ENCODE data around the gene CDH23.

CDH23 gene

GRCh38 chr10:71473671-71474599 lies 77.2 kb downstream of the CDH23 start:
- H3K4me3 Mint-ChIP-seq: no peak overlapping the region
- H3K9me3 Mint-ChIP-seq: no peaks in the 10 kb centered on the region
- H3K27ac Mint-ChIP-seq: no peak overlapping the region
- DNase-seq: no peak
- no peaks in the 10 kb centered on the region for H3K4me1 Mint-ChIP-seq (ENCODE audit: low read depth)
- peaks cover 10% of the 10 kb centered on the region for H3K27me3 Mint-ChIP-seq
- H3K36me3 Mint-ChIP-seq (ENCODE audit: low read depth): no peaks in the 10 kb centered on the region

GRCh38 chr10:71474702-71475242 lies 78.1 kb downstream of the CDH23 start:
- Mint-ChIP-seq H3K27ac (no peak overlapping the region), H3K4me3 (no peak overlapping the region), H3K4me1 (ENCODE audit: low read depth) (no peaks in the 10 kb centered on the region), H3K9me3 (no peaks in the 10 kb centered on the region), H3K36me3 (ENCODE audit: low read depth) (no peaks in the 10 kb centered on the region), H3K27me3 (peaks cover 12% of the 10 kb centered on the region)
- no peak for DNase-seq

DNA sequence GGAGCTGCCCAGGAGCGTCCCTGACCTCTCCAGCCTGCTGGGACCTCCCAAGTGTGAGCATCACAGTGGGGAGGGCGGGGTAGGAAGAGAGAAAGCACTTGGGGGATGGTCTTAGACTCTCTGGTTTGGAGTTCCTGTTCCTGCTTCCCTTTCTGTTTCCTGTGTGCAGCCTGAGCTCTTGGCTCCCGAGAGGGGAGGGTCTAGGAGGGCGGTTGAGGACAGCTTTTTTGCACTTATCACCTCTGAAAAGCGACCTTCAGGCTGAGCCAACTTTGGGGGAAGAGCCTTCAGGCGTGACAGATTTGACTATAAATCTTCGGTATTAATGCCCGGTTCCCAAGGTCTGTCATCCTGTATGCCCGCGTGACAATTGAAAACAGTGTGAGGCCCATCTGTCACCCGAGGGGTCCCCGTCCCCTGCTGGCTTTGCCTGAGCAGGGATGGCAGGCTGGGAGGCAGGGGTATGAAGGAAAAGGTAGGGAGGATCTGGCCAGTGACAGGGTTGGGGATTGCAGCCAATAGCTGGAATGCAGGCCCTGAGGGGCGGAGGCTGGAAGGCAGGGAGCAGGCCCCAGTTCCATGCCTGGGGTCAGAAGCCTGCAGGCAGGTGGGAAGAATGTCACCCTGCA lies 78.6 kb downstream of the CDH23 start:
- H3K9me3 Mint-ChIP-seq: no peaks in the 10 kb centered on the region
- H3K36me3 Mint-ChIP-seq (ENCODE audit: low read depth): no peaks in the 10 kb centered on the region
- no peak for DNase-seq
- no peak overlapping the region for H3K4me3 Mint-ChIP-seq
- H3K4me1 Mint-ChIP-seq (ENCODE audit: low read depth): no peaks in the 10 kb centered on the region
- H3K27ac Mint-ChIP-seq: no peak overlapping the region
- H3K27me3 Mint-ChIP-seq: peaks cover 12% of the 10 kb centered on the region

DNA sequence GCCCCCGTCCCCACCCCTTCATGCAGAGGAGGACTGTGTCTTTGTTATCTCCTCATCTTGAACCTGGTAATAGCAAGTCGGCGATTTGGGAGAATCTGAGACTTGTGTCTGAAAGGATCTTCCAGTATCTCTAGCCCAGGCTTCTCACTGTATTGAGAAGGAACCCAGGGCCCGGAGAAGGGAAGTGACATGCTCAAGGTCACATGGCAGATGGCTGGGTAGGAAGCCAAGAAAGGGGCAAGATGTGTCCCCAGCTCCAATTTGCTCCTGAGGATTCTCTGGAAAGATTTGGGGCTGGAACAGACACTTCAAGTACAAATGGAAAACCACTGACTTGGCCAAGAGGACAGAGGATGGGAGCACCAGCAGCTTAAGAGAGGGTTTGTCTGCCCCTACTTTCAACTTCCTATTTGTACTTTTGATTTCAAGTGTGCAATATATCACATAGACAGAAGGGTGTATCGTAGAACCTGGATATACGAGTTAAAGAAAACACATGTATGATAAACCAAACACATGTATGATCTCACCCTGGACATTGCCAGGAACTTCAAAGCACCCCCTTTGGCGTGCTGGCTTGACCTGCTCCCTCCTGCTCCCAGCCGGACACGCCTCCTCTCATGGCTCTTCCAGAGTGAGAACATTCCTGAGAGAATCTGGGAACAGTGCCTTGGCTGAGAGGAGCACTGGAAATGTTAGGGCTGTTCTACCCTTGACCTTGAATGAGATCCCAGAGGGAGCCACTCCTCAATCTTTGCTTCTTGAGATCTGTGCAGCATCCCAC lies 79.7 kb downstream of the CDH23 start:
- Mint-ChIP-seq H3K9me3 (no peaks in the 10 kb centered on the region), H3K27ac (no peak overlapping the region), H3K27me3 (peaks cover 12% of the 10 kb centered on the region), H3K4me1 (ENCODE audit: low read depth) (no peaks in the 10 kb centered on the region), H3K4me3 (no peak overlapping the region), H3K36me3 (ENCODE audit: low read depth) (no peaks in the 10 kb centered on the region)
- DNase-seq: no peak

- no peaks in the 10 kb centered on the region for H3K36me3 Mint-ChIP-seq (ENCODE audit: low read depth)
- H3K4me3 Mint-ChIP-seq: no peak overlapping the region
- no peaks in the 10 kb centered on the region for H3K4me1 Mint-ChIP-seq (ENCODE audit: low read depth)
- no peak overlapping the region for H3K27ac Mint-ChIP-seq
- DNase-seq: no peak
- H3K27me3 Mint-ChIP-seq: peaks cover 15% of the 10 kb centered on the region
- no peaks in the 10 kb centered on the region for H3K9me3 Mint-ChIP-seq
Observed at GRCh38 chr10:71478173-71478572, 81.5 kb downstream of the CDH23 start.

DNA sequence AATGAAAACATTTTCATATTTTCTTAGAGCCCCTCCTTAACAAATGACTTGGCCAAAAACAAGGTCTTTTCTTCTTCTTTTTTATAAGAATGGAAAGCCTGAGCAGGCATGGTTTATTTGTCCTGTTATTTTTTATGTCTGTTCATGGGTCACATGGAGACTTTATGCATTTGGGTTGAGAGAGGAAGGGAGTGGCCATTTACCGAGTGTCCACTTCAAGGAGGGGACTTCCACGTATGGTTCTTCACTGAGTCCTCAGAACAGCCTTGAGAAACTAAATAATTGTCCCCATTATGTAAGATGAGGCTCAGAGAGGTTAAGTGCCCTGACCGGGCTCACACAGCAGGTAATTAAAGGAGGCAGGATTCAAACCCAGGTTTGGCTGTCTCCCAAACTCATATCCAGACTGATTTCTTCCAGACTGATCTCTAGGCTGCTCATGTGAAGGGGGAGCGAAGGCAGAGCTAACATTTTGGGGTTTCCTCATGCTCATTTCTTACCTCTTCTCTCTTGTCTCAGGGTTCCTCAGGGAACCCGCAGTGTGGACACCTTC lies 82.2 kb downstream of the CDH23 start:
- no peak for DNase-seq
- H3K9me3 Mint-ChIP-seq: no peaks in the 10 kb centered on the region
- H3K27me3 Mint-ChIP-seq: peaks cover 15% of the 10 kb centered on the region
- H3K27ac Mint-ChIP-seq: no peak overlapping the region
- no peaks in the 10 kb centered on the region for H3K36me3 Mint-ChIP-seq (ENCODE audit: low read depth)
- H3K4me3 Mint-ChIP-seq: no peak overlapping the region
- H3K4me1 Mint-ChIP-seq (ENCODE audit: low read depth): no peaks in the 10 kb centered on the region

GRCh38 chr10:71479831-71480230 lies 83.1 kb downstream of the CDH23 start:
- no peaks in the 10 kb centered on the region for H3K9me3 Mint-ChIP-seq

DNA sequence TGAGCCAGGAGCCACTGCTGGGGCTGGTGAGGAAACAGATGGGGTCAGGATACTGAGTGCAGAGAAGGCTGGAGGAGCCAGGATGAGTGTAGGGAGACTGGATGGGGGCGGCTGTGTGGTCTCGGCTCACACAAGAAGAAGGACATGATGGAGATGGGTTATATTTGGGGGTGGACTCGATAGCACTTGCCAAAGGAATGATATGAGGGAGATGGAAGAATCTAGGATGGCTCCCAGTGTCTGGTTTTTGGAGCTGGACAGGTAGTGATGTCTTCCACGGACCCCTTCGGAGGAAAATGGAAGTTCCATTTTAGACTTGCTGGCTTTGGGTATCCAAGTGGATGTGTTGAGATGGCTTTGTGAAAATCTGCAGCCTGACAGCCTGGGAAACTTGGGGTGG lies 83.9 kb downstream of the CDH23 start:
- H3K27ac Mint-ChIP-seq: no peak overlapping the region
- H3K36me3 Mint-ChIP-seq (ENCODE audit: low read depth): no peaks in the 10 kb centered on the region
- no peaks in the 10 kb centered on the region for H3K9me3 Mint-ChIP-seq
- H3K4me3 Mint-ChIP-seq: no peak overlapping the region
- no peaks in the 10 kb centered on the region for H3K4me1 Mint-ChIP-seq (ENCODE audit: low read depth)
- no peak for DNase-seq
- peaks cover 11% of the 10 kb centered on the region for H3K27me3 Mint-ChIP-seq

More at GRCh38 chr10:71479831-71480230, 83.1 kb downstream of the CDH23 start:
- no peak overlapping the region for H3K27ac Mint-ChIP-seq
- H3K4me3 Mint-ChIP-seq: no peak overlapping the region
- H3K36me3 Mint-ChIP-seq (ENCODE audit: low read depth): no peaks in the 10 kb centered on the region
- DNase-seq: no peak
- H3K27me3 Mint-ChIP-seq: peaks cover 11% of the 10 kb centered on the region
- H3K4me1 Mint-ChIP-seq (ENCODE audit: low read depth): no peaks in the 10 kb centered on the region

DNA sequence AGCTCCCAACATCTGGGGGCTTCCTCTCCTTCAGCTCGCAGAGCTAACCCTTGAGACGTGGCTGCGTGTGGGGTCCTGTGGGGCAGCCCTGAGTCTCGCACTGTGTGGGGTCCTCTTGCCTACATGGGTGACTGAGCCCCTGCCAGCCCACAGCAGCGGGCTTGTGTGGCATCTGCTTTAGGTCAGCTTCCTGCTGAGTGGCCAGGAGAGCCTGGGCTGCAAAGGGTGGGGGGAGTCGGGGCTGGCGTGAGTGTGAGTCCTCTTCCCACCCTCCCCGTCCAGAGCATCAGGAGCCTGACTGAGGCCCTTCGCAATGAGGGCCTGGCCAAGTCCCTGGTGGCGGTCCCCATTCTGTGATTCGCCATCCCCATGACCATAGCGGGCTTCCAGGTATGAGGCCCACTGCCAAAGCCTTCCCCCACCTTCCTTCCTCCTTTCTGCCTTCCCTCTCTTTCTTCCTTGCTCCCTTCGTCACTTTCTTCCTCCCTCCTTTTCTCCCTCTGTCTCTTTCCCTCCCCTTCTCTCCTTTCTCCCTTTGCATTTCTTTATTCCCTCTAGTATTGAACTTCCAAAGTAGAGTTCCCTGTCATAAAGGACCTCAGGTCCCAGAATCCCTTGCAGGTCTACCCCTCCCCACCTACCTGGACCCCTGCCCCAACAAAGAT lies 85.2 kb downstream of the CDH23 start:
- Mint-ChIP-seq H3K9me3 (no peaks in the 10 kb centered on the region), H3K4me1 (ENCODE audit: low read depth) (no peaks in the 10 kb centered on the region), H3K4me3 (no peak overlapping the region), H3K27ac (no peak overlapping the region), H3K36me3 (ENCODE audit: low read depth) (no peaks in the 10 kb centered on the region), H3K27me3 (peaks cover 11% of the 10 kb centered on the region)
- no peak for DNase-seq

DNA sequence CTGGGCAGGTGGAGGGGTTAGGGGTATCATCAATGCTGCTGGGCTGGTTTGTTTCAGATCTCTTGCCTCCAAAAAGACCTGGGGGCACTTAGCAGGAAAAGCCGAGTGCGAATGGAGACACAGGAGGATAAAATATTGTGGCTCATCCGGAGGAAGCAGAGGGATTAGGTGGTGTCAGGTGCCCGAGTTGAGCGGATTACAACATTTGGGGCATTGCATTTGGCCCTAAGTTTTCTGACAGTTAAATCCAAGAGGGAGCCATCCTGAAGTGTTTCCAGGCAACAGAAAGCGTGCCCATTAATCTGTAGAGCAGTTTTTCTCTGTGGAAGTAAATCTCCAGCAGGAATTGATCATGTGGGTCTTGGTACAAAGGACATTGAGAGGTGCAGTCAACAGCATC lies 85.9 kb downstream of the CDH23 start:
- no peak overlapping the region for H3K4me3 Mint-ChIP-seq
- no peaks in the 10 kb centered on the region for H3K4me1 Mint-ChIP-seq (ENCODE audit: low read depth)
- no peaks in the 10 kb centered on the region for H3K36me3 Mint-ChIP-seq (ENCODE audit: low read depth)
- H3K27me3 Mint-ChIP-seq: peaks cover 8% of the 10 kb centered on the region
- no peaks in the 10 kb centered on the region for H3K9me3 Mint-ChIP-seq
- H3K27ac Mint-ChIP-seq: no peak overlapping the region
- DNase-seq: no peak

- Mint-ChIP-seq H3K27ac (no peak overlapping the region), H3K36me3 (ENCODE audit: low read depth) (no peaks in the 10 kb centered on the region), H3K27me3 (peaks cover 7% of the 10 kb centered on the region), H3K9me3 (no peaks in the 10 kb centered on the region), H3K4me3 (no peak overlapping the region), H3K4me1 (ENCODE audit: low read depth) (no peaks in the 10 kb centered on the region)
- DNase-seq: no peak
Observed at GRCh38 chr10:71483135-71483534, 86.4 kb downstream of the CDH23 start.

DNA sequence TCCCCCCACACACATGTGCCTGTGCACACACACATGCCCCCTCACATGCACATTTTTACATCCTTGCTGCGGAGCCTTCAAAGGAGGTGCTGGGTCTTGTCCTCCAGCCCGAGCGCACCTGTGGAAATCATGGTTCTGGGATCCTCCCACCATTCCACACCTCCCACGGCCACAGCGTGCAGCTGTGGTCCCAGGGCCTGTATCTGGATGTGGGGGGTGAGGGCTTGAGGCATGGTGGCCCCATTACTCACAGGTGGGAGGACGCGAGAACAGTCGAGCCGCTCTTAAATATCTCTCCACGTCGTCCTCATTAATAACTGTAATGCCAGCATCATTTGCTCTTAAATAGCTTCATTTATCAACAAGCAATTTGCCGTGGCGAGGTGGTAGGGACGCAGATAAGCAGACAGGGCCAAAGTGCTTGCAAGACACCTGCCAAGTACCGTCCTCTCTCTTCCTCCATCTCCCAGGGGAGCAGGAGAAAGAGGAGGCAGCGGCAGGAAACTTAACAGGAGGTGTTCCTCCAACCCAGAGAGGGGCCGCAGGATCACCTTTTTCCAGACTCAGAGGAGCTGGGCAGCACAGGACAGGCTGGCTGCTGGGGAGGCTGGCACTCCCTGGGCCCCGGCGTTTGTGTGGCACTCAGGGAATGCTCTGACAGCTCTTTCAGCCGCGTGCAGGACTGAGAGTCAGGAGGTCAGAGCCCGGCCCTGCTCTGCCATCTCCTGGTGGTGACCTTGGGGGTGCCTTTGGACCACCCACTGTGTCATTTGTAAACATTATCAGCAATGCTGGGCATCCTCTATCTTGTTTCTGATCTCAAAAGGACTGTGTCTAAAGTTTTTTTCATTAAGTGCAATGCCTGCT lies 87.4 kb downstream of the CDH23 start:
- no peaks in the 10 kb centered on the region for H3K4me1 Mint-ChIP-seq (ENCODE audit: low read depth)
- H3K4me3 Mint-ChIP-seq: no peak overlapping the region
- H3K27me3 Mint-ChIP-seq: peaks cover 4% of the 10 kb centered on the region
- peaks cover 3% of the 10 kb centered on the region for H3K9me3 Mint-ChIP-seq
- no peaks in the 10 kb centered on the region for H3K36me3 Mint-ChIP-seq (ENCODE audit: low read depth)
- no peak overlapping the region for H3K27ac Mint-ChIP-seq
- no peak for DNase-seq

DNA sequence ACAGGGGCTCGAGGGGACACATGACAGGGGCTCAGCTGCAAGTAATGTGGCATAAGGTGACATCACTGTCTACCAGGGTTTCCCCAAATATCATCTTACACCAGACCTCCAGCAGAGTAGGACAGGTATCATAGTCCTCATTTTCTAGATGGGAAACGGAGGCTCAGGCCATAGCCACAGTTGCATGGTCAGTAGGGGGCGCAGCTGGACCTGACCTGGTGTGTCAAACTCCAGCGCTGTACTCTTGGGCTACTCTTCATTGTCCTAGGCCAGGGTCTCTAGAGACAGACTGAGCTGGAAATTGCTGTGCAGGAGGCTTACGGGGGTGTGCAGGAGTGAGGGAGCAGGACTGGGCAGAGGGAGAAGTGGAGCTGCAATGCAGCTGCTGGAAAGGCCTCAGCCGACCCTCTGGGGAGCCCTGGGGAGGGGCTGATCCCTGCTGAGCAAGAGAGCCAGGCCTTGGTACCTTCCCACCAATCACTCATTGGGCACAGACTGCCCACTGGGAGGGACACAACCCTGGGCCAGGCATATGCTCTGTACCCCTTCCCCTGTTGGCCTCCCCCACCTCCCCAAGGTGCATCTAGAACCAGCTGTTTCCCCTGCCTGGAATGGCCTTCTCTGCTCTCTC lies 89.9 kb downstream of the CDH23 start:
- DNase-seq: peak; percentile 58
- Mint-ChIP-seq H3K27me3 (peaks cover 3% of the 10 kb centered on the region), H3K36me3 (ENCODE audit: low read depth) (no peaks in the 10 kb centered on the region), H3K9me3 (peaks cover 9% of the 10 kb centered on the region), H3K4me3 (no peak overlapping the region), H3K27ac (no peak overlapping the region), H3K4me1 (ENCODE audit: low read depth) (no peaks in the 10 kb centered on the region)
